CD4-positive, alpha-beta T cell treated with Interleukin-12 subunit alpha and Interleukin-12 subunit beta, for 1 hour (primary cell): ENCODE data around the gene LRRC71.

ENCODE experiments used
- DNase-seq: peaks from one replicate; pipeline ENCODE4 v3.0.0-alpha.2; 2020

The LRRC71 gene

DNA sequence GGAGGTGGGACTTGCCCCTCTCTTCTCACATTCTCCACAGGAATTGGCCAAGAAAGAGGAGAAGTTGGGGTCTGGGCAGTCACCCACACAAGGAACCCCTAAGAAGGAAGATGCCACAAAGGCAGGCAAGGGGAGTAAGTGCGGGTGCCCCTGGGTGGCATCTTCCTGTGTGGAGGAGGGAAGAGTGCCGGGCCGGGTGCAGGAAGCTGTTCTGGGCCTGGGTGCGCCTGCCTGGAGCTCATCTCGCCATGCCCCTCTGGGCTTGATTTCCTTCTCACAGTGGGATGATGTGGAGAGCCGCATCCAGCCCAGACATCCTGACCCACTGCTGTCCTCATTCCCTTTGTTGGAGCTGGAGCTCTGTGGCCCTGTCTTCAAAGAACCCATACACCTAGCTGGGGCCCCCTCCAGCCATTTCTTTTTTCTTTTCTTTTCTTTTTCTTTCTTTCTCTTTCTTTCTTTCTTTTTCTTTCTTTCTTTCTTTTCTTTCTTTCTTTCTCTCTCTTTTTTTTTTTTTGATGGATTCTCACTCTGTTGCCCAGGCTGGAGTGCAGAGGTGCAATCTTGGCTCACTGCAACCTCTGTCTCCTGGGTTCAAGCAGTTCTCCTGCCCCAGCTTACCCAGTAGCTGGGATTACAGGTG, 9.3 kb downstream of the LRRC71 start:
- no peak for DNase-seq

DNA sequence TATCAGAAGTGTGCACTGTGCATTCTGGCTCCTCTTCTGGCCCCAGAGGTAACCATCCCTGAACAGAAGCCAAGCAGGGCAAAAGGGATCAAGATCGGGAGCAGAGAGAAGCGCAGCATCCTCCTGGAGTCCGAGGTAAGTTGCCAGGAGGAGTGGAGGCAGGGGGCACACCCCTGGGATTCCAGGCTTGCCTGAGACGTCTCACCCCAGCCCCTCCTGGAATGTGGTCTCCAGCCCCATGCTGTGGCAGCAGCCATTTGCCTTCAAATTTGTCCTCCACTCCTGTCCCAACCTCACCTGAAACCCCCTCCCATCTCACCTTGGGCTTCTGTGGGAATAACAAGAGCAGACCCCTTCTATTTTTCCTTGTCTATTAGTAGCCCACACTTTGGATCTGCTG, 10.1 kb downstream of the LRRC71 start:
- no peak for DNase-seq

DNA sequence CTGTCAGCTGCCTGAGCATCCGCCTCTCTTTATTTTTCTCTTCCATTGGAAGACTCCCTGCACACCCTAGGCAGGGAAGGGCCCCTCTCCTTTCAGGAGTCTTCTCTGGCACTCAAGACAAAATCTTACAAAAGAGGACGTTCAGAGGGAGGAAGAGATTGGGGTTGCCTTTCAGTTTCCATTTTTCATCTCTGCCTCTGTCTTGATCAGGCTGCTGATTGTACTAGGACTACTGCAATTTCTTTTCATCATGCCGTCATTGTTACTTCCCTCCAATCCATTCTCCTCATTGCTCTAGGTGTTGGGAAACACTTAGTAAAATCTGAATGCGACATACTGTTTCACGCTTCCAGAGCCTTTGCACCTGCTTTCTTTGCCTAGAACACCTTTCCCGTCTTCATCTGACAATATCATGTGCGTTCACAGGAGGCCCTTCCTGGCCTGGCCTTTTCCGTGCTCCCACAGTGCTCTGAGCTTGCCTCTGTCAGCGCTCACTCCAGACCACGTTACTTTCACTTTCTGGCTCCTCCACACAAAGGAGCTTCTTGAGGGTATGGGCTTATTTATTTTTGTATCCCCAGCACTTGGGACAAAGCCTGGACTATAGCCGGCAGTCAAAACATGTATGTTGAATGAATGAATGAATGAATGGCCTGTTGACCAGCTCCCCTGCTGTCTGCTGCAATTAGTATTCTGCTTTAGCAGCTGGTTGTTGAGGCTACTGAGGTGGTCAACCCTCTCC, 10.9 kb downstream of the LRRC71 start:
- no peak for DNase-seq

DNA sequence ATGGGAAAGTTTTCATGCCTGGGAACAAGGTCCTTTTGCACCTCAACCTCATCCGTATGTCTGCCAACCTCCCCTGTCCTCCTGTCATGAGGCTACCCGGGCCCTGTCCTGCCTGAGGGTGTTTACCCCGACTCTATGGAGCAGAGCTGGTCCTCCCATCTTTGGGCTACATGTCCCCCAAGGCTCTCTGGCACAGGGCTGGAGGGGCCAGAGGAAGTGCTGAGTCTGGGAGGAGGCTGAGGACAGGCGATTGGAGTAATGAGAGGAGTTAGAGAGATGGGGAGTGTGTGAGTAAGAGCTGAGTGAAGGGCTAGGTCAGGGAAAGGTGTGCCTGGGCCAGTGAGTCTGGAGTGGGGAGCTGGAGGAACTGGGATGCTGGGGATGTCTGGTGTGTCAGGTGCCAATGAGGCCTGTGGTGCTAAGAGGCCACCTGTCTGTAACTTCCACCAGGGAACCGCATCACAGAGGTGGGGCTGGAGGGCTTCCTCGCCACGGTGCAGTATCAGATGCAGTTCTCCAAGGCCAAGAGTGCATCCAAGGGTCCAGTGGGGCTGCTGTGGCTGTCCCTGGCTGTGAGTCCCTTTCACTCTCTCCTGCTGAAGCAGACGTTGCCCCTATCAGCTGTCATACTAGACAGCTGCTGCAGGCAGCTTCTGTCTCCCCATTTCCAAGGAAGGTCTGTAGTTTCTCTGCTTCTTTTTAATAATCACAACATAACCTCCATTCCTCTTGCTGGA, 11.7 kb downstream of the LRRC71 start:
- no peak for DNase-seq

DNA sequence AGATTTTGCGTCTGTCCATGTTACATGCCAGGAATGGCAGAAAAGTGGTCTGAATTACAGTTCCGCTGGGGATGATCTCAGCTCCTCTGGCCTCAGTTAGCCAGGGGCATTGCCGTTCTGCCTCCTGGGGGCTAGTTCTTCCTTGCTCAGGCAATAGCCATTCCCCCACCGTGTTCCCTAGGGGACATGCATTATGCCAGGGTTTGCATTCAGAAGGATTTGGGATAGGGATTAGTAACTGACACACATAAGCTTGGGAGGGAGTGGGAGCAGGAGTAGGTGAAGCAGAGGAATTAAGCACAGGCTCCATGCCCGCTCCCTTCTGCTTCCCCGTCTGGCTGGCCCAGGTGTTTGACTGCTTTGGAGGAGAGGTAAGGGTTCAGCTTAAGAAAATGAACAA, 12.7 kb downstream of the LRRC71 start:
- no peak for DNase-seq

DNA sequence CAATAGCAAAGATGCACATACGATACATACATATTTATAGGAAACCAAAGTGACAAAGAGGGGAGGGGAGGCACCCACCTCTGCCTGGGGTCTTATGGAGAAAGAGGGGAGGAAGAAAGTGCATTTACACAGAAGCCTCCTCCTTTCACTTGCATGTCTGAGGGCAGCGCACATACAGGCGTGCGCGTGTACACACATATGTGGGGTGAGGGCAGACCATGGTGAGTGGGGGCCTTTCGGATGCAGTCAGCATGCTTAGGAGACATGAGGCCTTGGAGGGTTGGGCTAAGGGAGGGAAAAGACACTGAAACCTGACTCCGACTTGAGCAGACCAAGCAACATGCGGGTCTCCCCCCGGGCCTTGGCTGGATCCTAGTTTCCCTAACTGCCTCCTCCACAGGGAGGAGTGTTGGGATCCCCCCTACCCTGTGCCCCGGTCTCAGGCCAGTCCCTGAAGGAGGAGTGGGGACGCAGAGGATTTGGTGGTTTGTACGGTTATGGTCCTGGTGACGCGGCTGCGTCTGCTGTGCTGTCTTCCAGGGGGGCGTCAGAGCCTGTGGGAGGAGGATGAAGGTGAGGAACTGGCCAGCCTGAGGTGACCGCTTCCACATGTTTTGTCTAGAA, 15.2 kb downstream of the LRRC71 start:
- no peak for DNase-seq

DNA sequence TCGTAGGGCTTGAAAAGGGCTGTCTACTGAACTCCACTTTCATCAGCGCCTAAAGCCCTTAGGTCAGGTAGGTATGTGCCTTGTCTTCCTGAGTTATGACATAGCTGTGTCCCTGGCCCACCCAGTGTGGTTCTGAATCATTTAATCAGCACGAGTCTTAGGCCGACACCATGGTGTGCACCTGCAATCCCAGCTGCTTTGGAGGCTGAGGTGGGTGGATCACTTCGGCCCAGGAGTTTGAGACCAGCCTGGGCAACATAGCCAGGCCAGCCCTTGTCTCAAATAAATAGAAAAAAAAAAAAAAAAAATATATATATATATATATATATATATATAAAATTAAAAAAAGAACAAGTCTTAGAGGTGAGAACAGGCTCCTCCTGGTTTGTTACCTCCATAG, 15.8 kb downstream of the LRRC71 start:
- no peak for DNase-seq

DNA sequence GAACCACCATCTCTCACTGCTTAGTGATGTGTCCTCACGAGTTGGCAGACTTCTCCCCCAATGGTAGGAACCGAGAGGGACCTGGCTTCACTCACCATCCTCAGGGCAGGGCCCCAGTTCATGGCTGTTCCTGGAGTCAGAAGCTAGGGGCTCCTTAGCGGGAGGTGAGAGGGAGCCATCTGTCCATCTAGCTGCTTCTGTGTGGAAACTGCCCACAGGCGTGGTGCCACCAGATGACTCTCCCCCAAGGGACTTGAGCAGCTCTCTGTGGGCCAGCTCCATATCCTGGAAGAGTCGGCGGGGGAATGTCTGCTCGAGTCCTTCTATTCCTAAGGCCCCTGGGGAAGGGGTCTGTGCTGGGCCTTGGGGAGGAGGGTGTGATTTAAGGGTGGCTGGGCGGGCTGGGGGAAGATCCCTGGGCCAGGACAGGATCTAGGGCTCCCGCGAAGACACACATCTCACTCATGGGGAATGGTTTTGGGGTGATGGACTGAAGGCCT, 16.3 kb downstream of the LRRC71 start:
- DNase-seq = no peak

DNA sequence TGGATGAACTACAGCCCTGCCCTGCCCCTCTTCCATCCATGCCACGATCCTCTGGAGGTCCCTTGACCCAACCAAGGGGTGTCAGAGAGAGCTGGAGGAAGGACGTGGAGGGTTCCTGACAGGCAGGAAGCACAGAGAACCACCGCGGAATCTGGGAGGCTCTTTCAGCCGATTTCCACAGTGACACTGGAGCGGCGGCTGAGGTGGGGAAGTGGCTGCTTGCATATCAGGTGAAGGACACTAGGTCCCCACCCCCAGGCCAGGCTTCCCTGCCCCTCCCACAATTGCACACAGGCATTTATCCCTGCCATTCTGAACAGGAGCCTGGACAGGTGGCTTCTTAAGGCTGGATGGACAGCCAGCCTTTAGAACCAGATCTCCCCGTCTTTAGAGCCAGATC, 17.5 kb downstream of the LRRC71 start:
- no peak for DNase-seq

DNA sequence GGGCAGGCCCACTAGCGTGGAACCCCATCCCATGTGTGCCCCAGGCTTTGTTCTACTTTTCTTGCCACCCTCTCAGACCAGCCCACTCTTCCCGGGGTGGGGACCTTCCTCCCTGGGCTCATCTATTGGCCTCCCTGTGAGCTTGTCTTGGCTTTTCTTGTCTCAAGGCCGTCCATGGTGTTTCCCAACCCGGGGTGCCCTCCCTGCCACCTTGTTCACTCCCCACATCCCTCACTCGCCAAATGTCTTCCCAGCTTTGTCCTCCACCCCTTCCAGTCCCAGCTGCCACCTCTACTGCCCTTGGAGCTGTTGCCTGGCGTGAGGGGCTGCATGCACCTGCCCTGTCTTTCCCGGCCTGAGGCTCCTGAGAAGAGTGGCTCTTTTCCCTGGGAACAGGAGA, 18.4 kb downstream of the LRRC71 start:
- no peak for DNase-seq

DNA sequence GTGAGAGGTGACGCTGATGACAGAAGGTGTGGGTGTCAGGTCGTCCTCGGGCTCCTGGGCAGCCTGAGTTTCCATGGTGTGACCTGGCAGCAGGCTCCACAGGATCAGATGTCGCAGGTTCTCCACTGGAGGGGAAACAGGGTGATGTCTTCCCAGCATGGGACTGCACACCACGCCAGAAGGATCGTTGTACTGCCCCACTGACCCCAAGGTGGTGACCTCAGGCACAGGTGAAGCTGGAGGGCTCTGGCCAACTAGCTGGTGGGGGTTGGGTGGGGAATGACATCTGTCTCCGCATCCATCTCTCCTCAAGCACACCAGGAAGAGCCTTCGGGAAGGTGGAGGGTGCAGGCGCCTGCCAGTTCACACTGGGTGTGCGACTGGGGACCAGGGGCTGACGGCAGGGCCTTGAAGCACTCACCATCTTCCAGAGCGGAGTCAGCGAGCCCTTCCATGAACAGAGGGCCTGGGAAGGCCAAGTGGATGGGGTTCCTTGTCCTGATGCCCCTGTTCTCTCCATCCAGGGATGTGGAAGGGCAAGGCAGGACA, 19.4 kb downstream of the LRRC71 start:
- no peak for DNase-seq

DNA sequence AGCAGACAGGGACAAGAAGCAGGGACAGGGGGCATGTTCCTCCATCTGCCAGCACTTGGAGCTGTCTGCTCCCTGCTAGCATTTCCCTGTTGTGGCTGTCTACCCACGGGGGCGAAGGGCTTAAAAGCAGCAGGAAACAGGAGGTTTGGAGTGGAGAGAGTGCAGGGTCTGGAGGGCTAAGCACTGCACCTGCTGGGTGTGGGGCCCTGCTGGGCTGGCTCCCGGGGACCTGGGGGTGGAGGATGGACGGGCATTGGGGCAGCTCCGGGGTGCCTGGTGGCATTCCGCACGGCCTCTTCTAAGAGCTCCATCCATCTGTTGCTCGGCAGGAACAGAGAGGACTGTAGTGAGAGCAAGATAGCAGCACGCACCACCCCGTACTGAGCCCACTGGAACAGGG, 21.2 kb downstream of the LRRC71 start:
- DNase-seq = no peak

DNA sequence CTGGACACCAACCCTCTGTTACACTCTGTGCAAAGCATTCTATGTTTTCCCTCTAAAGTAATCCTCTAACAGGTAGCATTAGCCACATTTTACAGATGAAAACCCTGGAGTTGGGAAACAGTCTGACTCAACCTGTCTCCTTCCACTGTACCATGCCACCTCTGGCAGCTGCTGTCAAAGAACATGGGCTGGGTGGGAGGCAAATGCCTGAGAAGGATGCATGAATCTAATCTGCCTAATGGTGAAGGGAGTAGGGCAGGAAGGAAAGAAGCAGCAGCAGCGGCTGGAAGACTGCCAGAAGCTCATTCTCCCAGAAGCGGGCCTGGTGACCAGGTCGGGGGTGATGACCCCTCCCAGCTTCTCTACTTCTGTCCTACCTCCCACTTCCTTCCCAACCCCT, 21.7 kb downstream of the LRRC71 start:
- DNase-seq = no peak

DNA sequence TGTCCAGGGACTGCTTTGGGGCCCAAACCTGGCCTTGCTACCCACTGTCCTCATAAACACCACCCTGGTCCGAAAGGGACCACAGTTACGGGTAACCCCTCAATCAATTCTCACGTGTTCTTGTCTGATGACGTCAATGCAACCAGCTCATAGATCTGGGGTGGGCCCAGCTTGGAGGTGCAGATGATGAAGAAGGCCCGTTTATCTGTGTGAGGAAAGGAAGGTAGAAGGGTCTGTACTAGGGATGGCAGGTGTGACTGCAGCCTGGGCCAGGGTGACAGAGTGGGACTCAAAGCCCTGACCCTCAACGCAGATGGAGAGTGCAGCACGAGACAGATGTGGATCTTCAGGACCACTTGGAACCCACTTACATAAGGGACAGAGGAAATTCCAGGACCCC, 22.1 kb downstream of the LRRC71 start:
- DNase-seq = no peak

DNA sequence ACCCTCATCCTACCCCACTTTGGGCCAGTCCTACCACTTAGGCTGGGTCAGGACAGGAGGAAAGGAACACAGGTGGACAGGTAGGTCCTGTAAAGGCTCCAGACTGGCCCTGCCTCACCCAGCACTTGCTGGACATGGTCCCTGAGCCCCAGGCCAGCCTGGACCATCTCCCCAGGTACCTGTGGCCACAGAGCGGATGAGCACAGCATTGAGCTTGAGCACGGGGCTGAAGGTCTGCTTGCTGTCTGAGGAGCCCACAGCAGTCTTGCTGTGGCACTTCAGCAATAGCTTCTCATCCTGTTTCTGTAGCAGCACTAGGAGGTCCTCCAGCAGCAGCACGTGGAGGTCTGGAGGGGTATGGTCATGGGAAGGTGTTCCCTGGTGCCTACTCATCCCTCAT, 23.3 kb downstream of the LRRC71 start:
- DNase-seq = no peak

DNA sequence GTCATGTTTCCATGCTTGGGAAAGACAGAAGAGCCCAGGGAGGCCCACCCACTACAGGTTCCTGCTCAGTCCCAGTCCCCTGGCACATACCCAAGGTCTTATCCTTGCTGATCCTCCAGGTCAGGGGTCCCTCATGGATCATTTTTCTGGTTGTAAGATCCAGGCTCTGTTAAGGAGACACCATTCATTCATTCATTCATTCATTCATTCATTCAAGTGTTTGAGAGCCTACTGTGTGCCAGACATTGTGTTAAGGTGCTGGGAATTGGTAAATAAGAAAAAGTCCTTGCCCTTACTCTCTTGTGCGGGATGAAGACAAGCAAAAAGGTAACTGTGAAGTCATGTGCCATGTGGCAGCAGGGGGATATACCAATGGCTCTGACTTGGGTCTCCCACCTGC, 23.8 kb downstream of the LRRC71 start:
- DNase-seq = no peak

DNA sequence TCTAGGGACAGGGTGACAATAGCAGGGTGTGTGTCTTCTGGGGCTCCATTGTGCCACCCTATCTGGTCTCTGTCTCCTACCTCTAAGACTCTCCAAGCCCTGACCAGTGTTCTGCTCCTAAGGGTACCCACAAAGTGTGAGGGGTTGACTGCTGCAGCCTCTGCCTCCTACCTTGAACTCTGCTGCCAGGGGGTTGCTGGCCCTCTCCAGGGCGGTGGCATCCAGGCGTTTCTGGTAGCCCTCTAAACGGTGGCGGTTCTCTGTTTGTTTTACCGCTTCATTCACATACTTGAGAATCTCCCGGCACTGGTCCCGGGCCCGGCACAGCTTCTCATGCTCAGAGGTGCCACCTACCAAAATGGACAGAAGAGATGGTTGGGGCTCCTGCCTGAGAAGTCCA, 24.4 kb downstream of the LRRC71 start:
- no peak for DNase-seq

DNA sequence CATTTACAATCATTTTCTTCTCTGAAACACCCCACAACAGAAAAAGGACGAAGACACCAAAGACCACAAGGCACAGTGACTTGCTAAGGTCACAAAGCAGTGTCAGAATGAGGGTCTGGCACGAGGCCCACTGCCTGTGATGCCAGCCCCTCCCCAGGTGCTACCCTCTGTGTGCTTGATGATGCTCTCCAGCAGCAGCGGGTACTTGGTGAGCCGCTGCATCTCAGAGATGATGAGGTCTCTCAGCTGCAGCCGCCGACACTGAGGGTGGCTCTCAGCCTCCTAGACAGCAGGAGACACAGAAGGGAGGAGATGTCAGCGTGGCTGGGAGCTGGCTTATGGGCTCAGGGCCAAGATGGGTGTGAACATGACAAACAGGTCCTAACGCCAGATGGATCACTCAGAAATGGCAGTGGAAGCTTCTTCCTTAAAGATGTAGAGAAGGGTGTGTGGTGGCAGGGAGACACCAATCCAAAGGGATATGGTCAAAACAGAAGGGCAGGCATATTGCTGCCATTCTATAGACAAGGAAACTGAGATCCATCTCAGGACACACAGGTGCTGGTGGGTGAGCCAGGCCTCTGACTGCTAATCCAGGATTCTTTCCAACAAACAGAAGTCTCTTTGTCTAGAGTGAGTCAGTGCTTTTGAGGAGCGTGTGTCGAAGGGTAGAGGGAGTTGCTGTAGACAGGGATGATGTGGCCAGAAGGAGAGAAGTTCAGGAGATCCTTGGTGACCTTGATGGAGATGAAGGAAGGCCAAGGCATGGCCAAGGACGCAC, 25.6 kb downstream of the LRRC71 start:
- no peak for DNase-seq

DNA sequence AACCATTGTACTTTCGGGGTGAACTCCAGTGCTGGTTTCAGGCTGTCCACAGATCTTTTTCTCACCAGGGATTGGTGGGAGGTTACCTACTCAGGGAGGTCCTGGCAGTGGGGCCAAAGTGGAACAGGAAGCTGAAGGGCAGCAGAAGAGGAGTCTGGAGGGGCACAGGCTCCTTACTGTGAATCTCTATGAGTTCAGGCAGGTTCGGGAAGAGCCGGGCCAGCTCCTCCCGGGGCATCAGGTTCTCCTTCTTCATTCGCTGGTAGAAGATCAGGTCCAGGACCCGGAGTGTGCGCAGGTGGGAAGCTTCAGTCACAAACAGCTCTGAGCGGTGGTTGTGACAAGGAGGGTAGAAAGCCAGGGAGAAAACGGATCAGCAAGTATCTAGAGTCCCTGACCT, 26.7 kb downstream of the LRRC71 start:
- DNase-seq = no peak

DNA sequence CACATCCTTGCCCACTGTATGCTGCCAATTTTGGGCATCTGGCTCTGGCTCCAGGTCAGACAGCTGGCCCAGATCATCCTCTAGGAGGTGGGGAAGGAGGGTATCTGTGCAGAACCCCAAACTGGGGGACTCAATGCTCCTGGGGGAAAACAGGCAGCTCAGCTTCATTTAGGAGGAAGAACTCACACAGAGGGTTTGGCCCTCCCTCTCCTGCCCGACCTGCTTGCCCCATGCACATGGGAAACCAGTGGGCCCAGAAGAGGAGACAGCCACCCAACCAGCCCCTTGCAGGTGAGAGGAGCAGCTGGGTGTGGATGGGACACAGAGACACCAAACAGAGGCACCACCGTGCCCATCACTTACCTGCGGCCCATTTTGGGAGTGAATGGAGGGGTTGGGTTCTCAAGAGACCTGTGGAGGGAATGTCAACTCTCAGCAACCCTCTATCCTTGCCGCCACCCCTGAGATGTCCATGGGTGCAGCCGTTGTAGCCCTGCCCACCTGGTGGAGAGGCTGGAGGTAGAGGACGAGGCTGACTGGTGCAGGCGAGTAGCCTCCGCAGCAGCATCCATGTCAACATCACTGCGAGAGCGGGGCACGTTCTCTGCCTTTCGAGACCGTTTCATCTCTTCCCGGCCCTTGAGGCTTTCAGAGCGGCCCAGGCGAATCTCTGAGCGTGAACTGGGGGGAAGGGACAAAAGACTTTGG, 27.5 kb downstream of the LRRC71 start:
- no peak for DNase-seq

DNA sequence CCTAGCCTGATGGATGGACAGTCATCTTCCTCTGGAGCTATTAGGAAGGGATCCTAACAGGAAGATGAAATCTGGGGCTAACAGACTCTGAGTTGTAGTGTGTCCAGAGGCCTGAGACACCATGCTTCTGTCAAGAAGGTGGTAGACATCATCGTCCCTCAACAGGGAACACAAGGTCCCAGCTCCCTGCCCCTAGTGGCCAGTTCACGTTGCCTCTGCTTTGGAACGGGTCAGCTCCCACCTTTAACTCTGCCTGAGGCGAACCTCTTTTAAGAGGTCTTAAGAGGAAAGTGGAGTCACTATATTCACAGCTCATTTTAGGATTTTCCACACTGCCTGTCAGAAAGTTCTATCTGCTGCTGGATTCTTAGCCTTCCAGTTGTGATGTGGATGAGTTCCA, 28.3 kb downstream of the LRRC71 start:
- no peak for DNase-seq

DNA sequence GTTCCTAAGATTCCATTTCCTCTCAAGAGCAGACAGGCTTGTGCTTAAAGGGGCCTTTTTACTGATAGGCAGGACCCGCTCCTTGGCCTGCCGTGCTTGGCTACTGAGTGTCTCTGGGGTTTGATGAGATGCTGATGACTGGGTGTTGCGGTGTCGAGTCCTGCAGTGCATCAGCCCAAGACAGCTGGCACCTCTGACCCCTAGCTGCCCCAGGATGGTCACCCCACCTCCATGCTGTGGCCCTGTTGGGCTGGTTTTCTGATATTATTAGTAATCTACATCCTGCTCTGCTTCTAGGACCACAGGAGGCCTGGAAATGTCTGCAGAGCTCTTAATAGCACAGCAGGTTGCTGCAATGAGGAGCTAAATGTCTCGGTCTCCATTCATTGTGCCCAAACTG, 28.7 kb downstream of the LRRC71 start:
- DNase-seq = no peak
